T-helper 1 cell (primary cell): ENCODE results near the gene RAD23A.
"Not testable (repeated sequence)": the region's sequence is repeated elsewhere in the genome, so short reads cannot be mapped to it uniquely, and the experiment has no call there.

Experiments used
- DNase-seq, 5 donors: peaks; one replicate each; pipeline ENCODE4 v3.0.0-alpha.2; 2012 to 2020

Gene RAD23A

DNA sequence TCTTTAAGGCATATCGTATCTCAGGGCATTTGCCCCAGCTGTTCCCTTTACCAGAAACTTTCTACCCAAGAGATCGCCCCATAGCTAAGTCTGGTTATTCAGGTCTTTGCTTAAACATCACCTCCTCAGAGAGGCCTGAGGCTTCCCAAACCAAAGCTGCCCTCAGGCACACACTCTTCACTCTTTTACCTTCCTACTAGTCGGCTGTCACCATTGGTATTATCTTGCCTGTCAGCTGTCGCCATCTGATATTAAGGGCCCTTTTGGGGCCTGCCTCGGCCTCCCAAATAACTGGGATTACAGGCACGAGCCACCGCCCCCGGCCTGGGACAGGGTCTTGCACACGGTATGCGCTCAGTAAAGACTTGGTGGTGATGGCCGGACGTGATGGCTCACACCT is 10.3 kb downstream of the RAD23A start:
- no peak for DNase-seq

DNA sequence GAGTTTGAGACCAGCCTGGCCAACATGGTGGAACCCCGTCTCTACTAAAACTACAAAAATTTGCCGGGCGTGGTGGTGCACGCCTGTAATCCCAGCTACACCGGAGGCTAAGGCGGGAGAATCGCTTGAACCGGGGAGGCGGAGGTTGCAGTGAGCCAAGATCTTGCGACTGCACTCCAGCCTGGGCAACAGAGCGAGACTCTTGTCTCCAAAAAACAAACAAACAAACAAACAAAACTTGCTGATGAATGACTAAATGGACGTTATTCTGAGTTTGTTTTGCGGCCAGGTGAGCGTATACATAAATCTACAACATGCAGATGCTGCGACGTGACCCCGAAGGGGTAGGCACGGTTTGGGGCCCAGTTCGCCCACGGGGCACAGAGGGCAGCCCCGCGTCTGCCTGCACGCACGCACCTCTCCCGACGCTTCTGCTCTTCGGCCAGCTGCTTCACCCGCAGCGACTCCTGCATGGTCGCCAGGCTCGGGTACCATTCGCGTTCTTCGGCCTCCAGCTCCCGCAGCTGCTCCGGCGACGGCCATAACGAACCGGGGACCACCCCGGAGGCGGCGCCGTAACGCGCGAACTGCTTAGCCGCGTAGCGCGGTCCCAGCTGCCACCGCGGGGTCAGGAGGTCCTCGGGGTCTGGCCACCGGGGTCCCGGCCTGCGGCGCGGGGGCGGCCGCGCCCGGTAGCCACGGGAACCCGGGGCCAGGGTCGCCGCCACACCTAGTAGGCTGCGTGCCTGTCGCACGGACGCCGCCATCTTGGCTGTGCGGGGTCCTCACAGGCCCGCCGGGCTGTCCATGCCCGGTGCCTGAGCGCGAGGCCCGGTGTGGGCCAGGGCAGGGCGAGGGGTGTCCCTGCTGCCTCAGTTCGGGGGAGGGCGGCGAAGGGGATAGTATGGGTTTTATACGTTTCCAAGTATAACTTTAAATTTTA is 11.1 kb downstream of the RAD23A start, which contains the start of gene GADD45GIP1:
Gene GADD45GIP1, minus strand, starts transcription at position 778 of the 943 bp plus-strand sequence. Its CDS starts 11 bp downstream, at position 767.
- DNase-seq, result peak; percentile 56 to 86 (median 66)

- not testable (repeated sequence) for DNase-seq
Observed at GRCh38 chr19:12957389-12957952, 11.8 kb downstream of the RAD23A start.

DNA sequence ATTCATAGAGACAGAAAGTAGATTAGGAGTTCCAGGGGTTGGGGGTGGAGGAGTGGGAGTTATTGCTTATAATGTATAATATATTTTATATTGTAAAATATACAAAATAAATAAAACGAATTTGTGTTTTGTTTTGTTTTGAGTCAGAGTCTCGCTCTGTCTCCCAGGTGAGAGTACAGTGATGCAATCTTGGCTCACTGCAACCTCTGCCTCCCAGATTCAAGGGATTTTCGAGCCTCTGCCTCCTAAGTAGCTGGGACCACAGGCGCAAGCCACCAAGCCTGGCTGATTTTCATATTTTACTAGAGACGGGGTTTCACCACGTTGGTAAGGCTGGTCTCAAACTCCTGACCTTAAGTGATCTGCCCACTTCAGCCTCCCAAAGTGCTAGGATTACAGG is 13.8 kb downstream of the RAD23A start:
- DNase-seq, result no peak

GRCh38 chr19:12965017-12965811 is 19.6 kb downstream of the RAD23A start:
- DNase-seq, result peak; percentile 57 to 79 (median 69)

GRCh38 chr19:12965812-12966135 is 20.1 kb downstream of the RAD23A start:
- no peak for DNase-seq

- DNase-seq, result no peak
Observed at GRCh38 chr19:12967907-12968306, 22.2 kb downstream of the RAD23A start.

GRCh38 chr19:12969292-12969988 is 23.8 kb downstream of the RAD23A start, which contains the start of gene DAND5:
DAND5 (plus strand) TSS chr19:12969576; CDS start chr19:12969661, 85 bp downstream.
- DNase-seq, result no peak

DNA sequence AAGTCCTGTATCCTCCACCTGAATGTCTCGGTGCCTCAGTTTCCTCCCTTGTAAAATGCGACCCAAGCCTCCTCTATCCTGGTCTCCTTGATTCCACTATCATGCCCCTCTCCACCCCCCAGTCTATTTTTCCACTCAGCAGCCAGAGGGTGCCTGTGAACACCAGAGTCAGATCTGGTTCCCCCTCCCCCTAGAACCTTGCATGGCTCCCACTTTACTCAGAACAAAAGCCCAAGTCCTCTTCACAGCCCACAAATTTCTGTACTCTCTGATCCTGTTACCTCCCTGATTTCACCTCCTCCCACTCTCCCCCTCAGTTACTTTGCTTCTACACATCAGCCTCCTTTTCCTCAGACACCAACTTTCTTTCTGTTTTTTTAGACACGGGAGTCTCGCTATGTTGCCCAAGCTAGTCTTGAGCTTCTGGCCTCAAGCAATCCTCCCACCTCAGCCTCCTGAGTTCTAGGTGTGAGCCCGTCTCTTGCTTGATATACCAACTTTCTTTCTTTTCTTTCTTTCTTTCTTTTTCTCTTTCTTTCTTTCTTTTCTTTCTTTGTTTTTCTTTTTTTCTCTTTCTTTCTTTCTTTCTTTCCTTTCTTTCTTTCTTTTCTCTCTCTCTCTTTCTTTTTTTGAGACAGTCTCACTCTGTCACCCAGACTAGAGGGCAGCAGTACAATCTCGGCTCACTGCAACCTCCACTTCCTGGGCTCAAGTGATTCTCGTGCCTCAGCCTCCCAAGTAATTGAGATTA is 24.6 kb downstream of the RAD23A start:
- no peak for DNase-seq

- no peak for DNase-seq
Observed at GRCh38 chr19:12973236-12973635, 27.6 kb downstream of the RAD23A start.

GRCh38 chr19:12974301-12975220 is 28.9 kb downstream of the RAD23A start:
- DNase-seq, result no peak

GRCh38 chr19:12975221-12975741 is 29.6 kb downstream of the RAD23A start:
- no peak for DNase-seq

DNA sequence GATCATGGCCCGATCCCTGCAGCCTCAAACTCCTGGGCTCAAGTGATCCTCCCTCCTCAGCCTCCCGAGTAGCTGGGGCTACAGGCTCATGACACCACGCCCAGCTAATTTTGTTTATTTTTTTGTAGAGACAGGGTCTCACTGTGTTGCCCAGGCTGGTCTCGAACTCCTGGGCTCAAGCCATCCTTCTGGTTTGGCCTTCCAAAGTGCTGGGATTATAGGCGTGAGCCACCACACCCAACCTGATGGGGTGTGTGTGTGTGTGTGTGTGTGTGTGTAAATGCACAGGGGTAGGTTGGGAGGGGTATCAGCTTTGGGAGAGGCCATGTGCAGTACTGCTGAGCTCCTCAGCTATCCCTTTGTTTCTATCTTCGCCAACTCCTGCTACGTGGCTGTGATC is 30.4 kb downstream of the RAD23A start:
- not testable (repeated sequence) for DNase-seq

GRCh38 chr19:12979974-12980373 is 34.3 kb downstream of the RAD23A start:
- DNase-seq, result no peak

- DNase-seq, result no peak
Observed at GRCh38 chr19:12982648-12983047, 37.0 kb downstream of the RAD23A start.

DNA sequence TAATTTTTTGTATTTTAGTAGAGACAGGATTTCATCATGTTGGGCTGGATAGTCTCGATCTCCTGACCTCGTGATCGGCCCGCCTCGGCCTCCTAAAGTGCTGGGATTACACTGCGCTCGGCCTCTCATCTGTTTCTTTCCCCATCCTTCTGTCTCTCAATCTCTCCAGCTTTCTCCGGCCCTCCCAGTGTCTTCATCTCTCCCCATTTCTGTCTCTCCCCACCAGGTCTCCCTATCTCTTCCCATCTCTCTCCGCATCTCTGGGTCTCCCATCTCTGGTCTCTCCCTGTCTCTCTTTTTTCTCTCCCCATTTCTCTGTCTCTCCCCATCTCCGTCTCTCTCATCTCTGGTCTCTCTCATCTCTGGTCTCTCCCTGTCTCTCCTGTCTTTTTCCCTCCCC is 37.4 kb downstream of the RAD23A start:
- no peak for DNase-seq

DNA sequence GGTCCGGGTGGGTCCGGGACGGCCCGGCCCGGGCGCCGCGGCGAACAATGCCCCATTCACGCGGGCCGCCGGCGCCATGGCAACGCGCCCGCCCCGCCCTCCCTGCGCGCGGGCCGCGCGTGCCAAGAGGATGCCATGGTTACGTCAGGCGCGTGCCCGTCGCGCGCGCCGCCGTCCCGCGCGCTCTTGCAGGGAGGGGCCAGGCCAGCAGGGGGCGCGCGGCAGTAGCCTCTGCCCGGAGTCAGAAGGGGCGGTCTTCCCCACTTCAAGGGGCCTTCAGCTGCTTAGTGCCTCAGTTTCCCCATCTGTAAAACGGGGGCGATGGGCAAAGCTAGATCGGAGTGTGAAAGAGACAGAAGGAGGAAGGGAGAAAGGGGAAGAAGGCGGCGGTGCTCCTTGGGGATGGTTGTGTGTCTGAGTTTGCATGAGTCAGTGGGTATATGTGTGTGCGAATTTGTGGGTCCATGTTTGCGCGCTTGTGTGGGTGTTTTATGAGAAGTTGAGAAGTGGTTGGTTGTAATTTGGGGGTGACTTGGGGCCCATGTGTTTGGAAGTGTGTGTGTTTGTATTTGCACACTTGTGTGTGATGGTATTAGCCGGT is 38.0 kb downstream of the RAD23A start:
- DNase-seq, result peak; percentile 58 to 77 (median 71)

DNA sequence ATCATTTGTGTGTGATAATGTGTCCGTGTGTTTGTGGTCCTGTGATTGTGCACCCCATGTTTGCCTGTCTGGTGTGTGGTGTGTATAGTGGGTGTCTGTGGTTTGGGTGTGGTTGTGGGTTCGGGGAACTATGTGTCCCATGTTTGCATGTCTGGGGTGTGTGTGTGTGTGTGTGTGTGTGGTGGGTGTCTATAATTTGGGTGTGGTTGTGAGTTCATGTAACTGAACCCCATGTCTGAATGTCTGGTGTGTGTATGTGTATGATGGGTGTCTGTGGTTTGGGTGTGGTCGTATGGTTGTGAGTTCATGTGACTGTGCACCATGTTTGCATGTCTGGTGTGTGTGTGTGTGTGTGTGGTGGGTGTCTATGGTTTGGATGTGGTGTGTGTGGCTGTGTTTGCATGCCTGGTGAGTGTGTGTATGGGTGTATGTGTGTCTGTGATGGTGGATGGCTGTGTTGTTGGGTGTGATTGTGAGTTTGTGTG is 38.5 kb downstream of the RAD23A start:
- DNase-seq, result no peak

DNA sequence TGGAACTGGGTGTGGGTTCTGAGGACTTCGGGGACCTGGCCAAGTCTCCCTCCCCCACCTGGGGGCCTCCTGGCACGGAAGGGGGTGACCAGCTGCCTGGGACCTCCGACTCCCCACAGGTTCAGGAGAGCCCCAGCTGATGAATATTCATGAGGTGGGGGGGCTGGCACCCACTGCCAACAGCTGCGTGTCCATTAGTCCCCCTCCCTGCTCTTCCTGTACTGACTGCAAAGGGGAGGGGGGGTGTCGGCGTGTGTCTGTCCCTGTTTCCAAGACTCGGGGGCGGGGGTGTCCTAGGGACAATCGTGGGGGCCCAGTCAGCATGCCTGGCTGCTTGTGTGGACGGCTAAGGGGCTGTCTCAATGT is 39.0 kb downstream of the RAD23A start:
- DNase-seq, result no peak
